Measurements from ENCODE around the gene SLC35G6.

SLC35G6 gene

DNA sequence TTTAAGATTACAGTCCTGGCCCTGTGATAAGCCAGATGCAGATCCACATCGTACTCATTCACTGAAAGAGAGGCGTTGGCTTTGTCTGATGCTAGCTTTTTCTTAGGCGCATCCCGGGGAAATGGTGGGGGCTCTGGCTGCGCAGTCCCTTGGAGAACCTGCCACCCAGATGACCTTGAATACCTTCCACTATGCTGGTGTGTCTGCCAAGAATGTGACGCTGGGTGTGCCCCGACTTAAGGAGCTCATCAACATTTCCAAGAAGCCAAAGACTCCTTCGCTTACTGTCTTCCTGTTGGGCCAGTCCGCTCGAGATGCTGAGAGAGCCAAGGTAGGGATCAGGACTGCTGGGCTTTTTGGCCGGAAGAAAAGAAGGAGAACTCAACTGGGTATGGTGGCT lies 26.9 kb downstream of the SLC35G6 start:
- DNase-seq, result no peak

DNA sequence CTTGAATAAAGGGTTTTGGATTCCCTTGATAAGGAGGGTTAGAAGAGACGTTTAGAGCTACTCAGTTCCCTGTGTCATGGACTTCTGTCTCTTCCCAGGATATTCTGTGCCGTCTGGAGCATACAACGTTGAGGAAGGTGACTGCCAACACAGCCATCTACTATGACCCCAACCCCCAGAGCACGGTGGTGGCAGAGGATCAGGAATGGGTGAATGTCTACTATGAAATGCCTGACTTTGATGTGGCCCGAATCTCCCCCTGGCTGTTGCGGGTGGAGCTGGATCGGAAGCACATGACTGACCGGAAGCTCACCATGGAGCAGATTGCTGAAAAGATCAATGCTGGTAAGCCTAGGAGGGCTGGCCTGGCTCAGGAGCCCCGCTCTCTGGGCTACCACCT lies 27.6 kb downstream of the SLC35G6 start:
- no peak for DNase-seq

DNA sequence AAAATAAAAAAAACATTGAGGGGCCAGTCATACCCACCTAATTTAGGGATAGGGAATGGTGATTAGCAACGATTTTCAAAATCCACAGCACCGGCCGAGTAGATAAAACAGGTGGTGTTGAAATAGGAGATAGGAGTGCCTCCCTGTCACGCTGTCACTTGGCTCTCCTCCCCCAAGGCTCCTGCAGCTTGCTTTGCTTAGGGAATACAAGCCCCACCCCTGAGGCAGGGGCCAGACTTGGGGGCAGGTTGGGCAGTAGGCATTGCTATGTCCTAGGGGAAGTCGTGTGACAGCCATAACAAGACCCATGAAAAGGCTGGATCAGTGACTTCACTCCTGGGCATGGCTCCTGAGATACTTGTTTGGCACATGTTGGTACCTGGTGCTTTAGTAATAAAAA lies 28.7 kb downstream of the SLC35G6 start:
- DNase-seq, result no peak

DNA sequence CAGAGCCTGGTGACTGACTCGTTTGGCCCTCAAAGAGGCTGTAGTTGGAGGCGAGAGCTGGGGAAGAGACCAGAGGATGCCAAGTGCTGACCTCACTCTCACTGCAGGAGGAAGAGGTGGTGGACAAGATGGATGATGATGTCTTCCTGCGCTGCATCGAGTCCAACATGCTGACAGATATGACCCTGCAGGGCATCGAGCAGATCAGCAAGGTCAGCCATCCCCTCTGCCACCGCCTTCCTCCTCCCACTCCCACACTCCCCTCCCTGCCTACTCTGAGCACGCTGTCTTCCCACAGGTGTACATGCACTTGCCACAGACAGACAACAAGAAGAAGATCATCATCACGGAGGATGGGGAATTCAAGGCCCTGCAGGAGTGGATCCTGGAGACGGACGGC lies 29.9 kb downstream of the SLC35G6 start:
- DNase-seq, result no peak

DNA sequence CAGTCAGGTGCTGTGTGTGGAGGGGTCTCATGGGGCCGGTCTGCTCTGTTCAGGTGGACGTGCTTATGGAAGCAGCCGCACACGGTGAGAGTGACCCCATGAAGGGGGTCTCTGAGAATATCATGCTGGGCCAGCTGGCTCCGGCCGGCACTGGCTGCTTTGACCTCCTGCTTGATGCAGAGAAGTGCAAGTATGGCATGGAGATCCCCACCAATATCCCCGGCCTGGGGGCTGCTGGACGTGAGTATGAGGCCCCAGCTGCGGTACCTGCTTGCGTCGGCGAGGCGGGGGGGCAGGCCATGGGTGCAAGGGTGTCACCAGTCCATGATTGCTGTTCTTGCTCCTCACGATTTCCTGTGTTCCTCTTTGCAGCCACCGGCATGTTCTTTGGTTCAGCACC lies 30.9 kb downstream of the SLC35G6 start:
- no peak for DNase-seq

DNA sequence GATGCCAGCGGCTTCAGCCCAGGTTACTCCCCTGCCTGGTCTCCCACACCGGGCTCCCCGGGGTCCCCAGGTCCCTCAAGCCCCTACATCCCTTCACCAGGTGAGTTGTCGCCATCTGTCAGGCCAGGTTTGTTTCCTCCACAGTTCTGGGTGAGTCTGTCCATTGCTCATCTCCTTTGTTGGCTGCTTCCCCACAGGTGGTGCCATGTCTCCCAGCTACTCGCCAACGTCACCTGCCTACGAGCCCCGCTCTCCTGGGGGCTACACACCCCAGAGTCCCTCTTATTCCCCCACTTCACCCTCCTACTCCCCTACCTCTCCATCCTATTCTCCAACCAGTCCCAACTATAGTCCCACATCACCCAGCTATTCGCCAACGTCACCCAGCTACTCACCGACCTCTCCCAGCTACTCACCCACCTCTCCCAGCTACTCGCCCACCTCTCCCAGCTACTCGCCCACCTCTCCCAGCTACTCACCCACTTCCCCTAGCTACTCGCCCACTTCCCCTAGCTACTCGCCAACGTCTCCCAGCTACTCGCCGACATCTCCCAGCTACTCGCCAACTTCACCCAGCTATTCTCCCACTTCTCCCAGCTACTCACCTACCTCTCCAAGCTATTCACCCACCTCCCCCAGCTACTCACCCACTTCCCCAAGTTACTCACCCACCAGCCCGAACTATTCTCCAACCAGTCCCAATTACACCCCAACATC lies 31.7 kb downstream of the SLC35G6 start:
- no peak for DNase-seq

DNA sequence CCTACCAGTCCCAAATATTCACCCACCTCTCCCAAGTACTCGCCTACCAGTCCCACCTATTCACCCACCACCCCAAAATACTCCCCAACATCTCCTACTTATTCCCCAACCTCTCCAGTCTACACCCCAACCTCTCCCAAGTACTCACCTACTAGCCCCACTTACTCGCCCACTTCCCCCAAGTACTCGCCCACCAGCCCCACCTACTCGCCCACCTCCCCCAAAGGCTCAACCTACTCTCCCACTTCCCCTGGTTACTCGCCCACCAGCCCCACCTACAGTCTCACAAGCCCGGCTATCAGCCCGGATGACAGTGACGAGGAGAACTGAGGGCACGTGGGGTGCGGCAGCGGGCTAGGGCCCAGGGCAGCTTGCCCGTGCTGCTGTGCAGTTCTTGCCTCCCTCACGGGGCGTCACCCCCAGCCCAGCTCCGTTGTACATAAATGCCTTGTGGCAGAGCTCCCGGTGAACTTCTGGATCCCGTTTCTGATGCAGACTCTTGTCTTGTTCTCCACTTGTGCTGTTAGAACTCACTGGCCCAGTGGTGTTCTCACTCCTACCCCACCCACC lies 32.7 kb downstream of the SLC35G6 start:
- DNase-seq, result no peak

DNA sequence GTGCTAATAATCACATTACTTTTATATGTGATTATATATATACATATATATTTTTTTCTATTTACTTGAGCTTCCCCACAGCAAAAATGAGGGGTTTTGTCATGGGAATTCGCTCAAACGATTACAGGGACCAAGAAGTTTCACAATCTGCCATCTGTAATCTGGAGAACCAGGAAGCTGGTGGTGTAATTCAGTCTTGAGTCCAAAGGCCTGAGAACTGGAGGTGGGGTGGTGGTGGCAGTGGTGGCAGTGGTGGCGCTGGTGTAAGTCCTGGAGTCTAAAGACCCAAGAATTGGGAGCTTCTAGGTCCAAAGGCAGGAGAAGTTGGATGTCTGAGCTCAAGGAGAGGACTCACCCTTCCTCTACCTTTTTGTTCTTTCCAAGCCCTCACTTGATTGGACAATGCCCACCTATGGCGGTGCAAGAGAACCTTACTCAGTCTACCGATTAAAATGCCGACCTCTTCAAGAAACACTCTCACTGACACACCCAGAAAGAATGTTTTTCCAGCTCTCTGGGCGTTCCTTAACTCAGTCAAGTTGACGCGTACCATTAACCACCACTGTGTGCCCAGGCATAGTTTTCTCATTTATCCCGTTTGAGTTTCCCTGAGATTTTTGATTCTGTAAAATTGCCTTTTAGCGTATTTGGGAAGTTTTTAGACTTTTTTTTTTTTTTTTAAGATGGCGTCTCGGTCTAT lies 34.8 kb downstream of the SLC35G6 start:
- DNase-seq, result no peak

DNA sequence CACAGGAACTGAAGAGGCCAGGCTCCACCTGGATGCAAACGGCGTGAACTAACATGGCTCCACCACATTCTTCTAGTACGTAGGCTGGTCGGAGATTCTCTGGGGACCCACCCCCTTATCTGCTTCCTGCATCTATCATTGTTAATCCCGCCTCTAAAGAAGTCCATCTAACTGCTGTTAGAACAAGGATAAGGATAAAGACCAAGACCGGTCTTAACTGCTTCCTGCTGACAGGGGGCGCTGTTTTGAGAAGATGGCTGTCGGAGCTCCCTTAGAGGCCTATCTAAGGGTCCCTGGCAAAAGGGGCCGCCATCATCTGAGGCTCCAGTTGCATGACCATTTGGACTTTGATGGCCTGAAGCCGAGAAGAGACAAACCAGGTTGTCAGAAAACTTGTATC lies 41.8 kb downstream of the SLC35G6 start:
- DNase-seq, result no peak

DNA sequence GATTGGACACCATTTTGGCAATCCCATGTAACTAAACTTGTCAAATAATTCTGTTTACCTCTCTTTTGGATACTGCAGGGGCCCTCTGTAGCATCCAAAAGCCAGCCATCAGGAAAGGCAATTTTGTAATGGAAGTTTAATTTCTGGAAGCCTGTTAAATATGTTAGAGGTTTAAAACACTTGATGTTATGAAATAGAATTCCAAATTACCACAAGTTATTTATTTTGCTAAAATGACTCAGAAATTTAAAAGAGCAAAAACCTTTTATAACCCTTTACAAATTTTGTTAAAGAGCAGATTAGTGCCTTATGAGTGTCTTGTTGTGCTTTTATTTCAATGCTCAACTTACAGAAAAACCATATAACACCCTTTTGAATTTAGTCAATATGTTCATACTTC lies 47.6 kb downstream of the SLC35G6 start:
- no peak for DNase-seq

DNA sequence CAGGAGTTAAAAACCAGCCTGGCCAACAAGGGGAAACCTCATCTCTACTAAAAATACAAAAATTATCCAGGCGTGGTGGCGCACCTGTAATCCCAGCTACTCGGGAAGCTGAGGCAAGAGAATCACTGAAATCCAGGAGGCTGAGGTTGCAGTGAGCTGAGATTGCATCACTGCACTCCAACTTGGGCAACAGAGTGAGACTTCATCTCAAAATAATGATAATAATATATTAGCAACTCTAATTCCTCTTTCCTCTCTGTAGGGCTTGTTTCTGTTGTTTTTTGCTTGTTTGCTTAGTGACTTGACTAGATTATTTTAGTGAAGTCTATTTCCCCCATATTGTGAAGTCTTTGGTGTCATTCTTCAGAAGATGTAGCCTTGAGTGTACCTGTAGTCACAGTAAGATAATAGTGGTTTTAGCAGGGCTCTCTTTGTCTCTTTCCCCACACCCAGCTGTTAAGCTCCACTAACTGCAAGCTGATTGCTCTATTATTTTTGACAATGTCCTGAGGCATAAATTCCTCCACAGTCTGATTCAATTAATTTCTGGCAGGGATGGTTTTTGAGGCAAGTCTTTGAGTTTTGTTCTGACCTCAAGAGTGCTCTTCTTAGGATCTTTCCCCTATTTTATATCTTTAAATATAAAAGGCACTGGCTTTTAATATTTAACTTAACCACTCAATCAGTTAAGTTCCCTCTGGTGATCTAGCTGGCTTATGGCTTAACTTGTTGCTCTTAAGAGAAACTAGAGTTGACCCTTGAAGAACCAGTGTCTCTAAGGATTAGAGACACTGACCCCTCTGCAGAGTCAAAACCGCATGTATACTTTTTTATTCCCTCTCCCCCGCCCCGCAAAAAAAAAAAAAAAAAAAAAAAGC lies 49.0 kb downstream of the SLC35G6 start:
- DNase-seq, result no peak

Measured in NCI-H187 treated with DMSO at 0.1 percent for 48 hours (cell line).